Measurements from ENCODE around the gene ZNF276.

ZNF276 gene

GRCh38 chr16:89710709-89711564 is 10.4 kb upstream of the ZNF276 start:
- Histone ChIP-seq H3K9me3 (no peaks in the 10 kb centered on the region), H3K4me3 (ENCODE audit: low read depth in 1 of 2, low read length in 1 of 2) (no peak overlapping the region), H3K36me3 (peaks cover 41% of the 10 kb centered on the region), H3K4me1 (ENCODE audit: control insufficient read depth in 1 of 2, insufficient read depth in 1 of 2, low read depth in 1 of 2, low read length in 1 of 2) (peaks cover 4 to 20% of the 10 kb centered on the region in 2 experiments), H3K27me3 (peaks cover 22% of the 10 kb centered on the region), H3K27ac (no peak overlapping the region)
- TF ChIP-seq CTCF (IDR thresholded peaks at IDR 0.05), result no peak

GRCh38 chr16:89711601-89712273 is 9.6 kb upstream of the ZNF276 start:
- Histone ChIP-seq H3K36me3 (peaks cover 45% of the 10 kb centered on the region), H3K4me3 (ENCODE audit: low read depth in 1 of 2, low read length in 1 of 2) (no peak overlapping the region), H3K4me1 (ENCODE audit: control insufficient read depth in 1 of 2, insufficient read depth in 1 of 2, low read depth in 1 of 2, low read length in 1 of 2) (peaks cover 0 to 13% of the 10 kb centered on the region in 2 experiments), H3K27me3 (peaks cover 22% of the 10 kb centered on the region), H3K27ac (peak overlapping the region; percentile 25), H3K9me3 (no peaks in the 10 kb centered on the region)
- TF ChIP-seq CTCF (IDR thresholded peaks at IDR 0.05), result no peak

GRCh38 chr16:89712274-89712781 is 9.0 kb upstream of the ZNF276 start:
- peaks cover 22% of the 10 kb centered on the region for H3K27me3 ChIP-seq
- no peaks in the 10 kb centered on the region for H3K9me3 ChIP-seq
- no peak for TF ChIP-seq CTCF (IDR thresholded peaks at IDR 0.05)
- H3K36me3 ChIP-seq, result peaks cover 42% of the 10 kb centered on the region
- no peak overlapping the region for H3K27ac ChIP-seq
- peaks cover 0 to 13% of the 10 kb centered on the region in 2 experiments for H3K4me1 ChIP-seq (ENCODE audit: control insufficient read depth in 1 of 2, insufficient read depth in 1 of 2, low read depth in 1 of 2, low read length in 1 of 2)
- no peak overlapping the region for H3K4me3 ChIP-seq (ENCODE audit: low read depth in 1 of 2, low read length in 1 of 2)

- no peaks in the 10 kb centered on the region for H3K9me3 ChIP-seq
- peaks cover 4% of the 10 kb centered on the region for H3K36me3 ChIP-seq
- peaks cover 27 to 39% of the 10 kb centered on the region in 2 experiments for H3K4me1 ChIP-seq (ENCODE audit: control insufficient read depth in 1 of 2, insufficient read depth in 1 of 2, low read depth in 1 of 2, low read length in 1 of 2)
- peaks cover 20% of the 10 kb centered on the region for H3K27me3 ChIP-seq
- H3K27ac ChIP-seq, result no peak overlapping the region
- H3K4me3 ChIP-seq (ENCODE audit: low read depth in 1 of 2, low read length in 1 of 2), result no peak overlapping the region
- TF ChIP-seq CTCF (IDR thresholded peaks at IDR 0.05), result no peak
These were observed 4.8 kb upstream of the ZNF276 start for GRCh38 chr16:89716493-89716892.

- Histone ChIP-seq H3K27ac (no peak overlapping the region), H3K27me3 (peaks cover 14% of the 10 kb centered on the region), H3K9me3 (no peaks in the 10 kb centered on the region), H3K36me3 (peaks cover 4% of the 10 kb centered on the region), H3K4me3 (ENCODE audit: low read depth in 1 of 2, low read length in 1 of 2) (no peak overlapping the region), H3K4me1 (ENCODE audit: control insufficient read depth in 1 of 2, insufficient read depth in 1 of 2, low read depth in 1 of 2, low read length in 1 of 2) (peaks cover 28 to 33% of the 10 kb centered on the region in 2 experiments)
- TF ChIP-seq CTCF (IDR thresholded peaks at IDR 0.05), result no peak
These were observed 4.2 kb upstream of the ZNF276 start for GRCh38 chr16:89716916-89717687.
